Lung (tissue), 12 donors: Measurements from ENCODE around the gene DDX18. TPM values are rescaled to one million over a fixed set of nuclear protein-coding genes. Genes with fewer than 3 reads are reported as not detected.
"Not testable (repeated sequence)": the region's sequence is repeated elsewhere in the genome, so short reads cannot be mapped to it uniquely, and the experiment has no call there.

Experiments used
- ATAC-seq: fragments of 200-7000 bp; cut with Tn5 transposase; one replicate; pipeline ENCODE4 v1.9.1; 2020; ENCODE audit warnings: moderate number of reproducible peaks; ENCODE audit not compliant: insufficient read depth, low FRiP score
- DNase-seq, 3 donors: peaks; one replicate each; pipeline ENCODE4 v3.0.0-alpha.2; 2013 to 2017
- H3K27ac ChIP-seq, 2 donors: one replicate each; pipeline ENCODE4 v1.5.1; 2013; ENCODE audit warnings: mild to moderate bottlenecking in 2 of 2, moderate library complexity in 2 of 2, control low read depth in 1 of 2, inconsistent platforms in 1 of 2, low read depth in 1 of 2, low read length in 1 of 2
- H3K27me3 ChIP-seq, 3 donors: one replicate each; pipeline ENCODE4 v1.5.1; 2013; ENCODE audit warnings: low read length in 2 of 3; ENCODE audit not compliant: control insufficient read depth in 3 of 3, insufficient read depth in 3 of 3
- H3K36me3 ChIP-seq, 4 donors: one replicate each; pipeline ENCODE4 v1.5.1; 2013; ENCODE audit warnings: low read length in 4 of 4, mild to moderate bottlenecking in 1 of 4, moderate library complexity in 1 of 4; ENCODE audit not compliant: control insufficient read depth in 4 of 4, insufficient read depth in 4 of 4
- H3K4me1 ChIP-seq, 5 donors: one replicate each; pipeline ENCODE4 v1.5.1; 2013; ENCODE audit warnings: low read length in 5 of 5, mild to moderate bottlenecking in 2 of 5, moderate library complexity in 1 of 5; ENCODE audit not compliant: control insufficient read depth in 5 of 5, insufficient read depth in 5 of 5
- H3K4me3 ChIP-seq: one replicate; pipeline ENCODE4 v1.5.1; 2013; ENCODE audit warnings: mild to moderate bottlenecking, control low read depth, moderate library complexity
- H3K9ac ChIP-seq, 2 donors: one replicate each; pipeline ENCODE4 v1.5.1; 2013; ENCODE audit warnings: low read length in 2 of 2, control low read depth in 1 of 2; ENCODE audit not compliant: insufficient read depth in 1 of 2
- H3K9me3 ChIP-seq, 4 donors: one replicate each; pipeline ENCODE4 v1.5.1; 2013; ENCODE audit warnings: low read length in 3 of 4, mild to moderate bottlenecking in 1 of 4, moderate library complexity in 1 of 4; ENCODE audit not compliant: control insufficient read depth in 4 of 4, insufficient read depth in 3 of 4
- CTCF ChIP-seq: IDR thresholded peaks from 2 replicates; pipeline ENCODE4 v1.5.1; 2012; ENCODE audit warnings: mild to moderate bottlenecking; ENCODE audit errors: control extremely low read depth, extremely low read depth
- WGBS, 2 donors: extraction: QIAGEN DNeasy Blood & Tissue Kit; methylation state at CpG; one replicate each; pipeline ENCODE4 v1.1.7; 2013; 5-methylcytosine and 5-hydroxymethylcytosine counted together
- polyA plus RNA-seq, 2 donors: library from polyadenylated mRNA; stranded (reverse); fragments of 200-250 nt; gene quantifications; one replicate each; pipeline ENCODE4 v1.2.1, GENCODE V29; 2013
- total RNA-seq, 2 donors: library from RNA; depleted of rRNA in 1 of 2; stranded (reverse); fragments of >200 nt in 1 of 2; gene quantifications; one replicate each; pipeline ENCODE4 v1.2.1, GENCODE V29; 2014 to 2021
- donor health status: control.
- donor health status: control.
- donor health status: Bipolar disorder and iron deficiency.
- donor health status: healthy.
- donor health status: DM: yes; HTN: yes; CAD: no.

Gene DDX18
- total and polyA plus RNA-seq, 4 donors: 26.9 to 60.0 (median 39.7) TPM

- WGBS, 2 donors: 89 to 94% methylated on average over 8 of the region's 8 CpGs
- Histone ChIP-seq H3K4me3 (no peak overlapping the region), H3K9ac (no peak overlapping the region), H3K4me1 (no peaks in the 10 kb centered on the region), H3K27me3 (no peaks in the 10 kb centered on the region), H3K36me3 (peaks cover 38 to 71% (median 65%) of the 10 kb centered on the region in 4 donors), H3K9me3 (no peaks in the 10 kb centered on the region), H3K27ac (no peak overlapping the region)
- no peak for ATAC-seq
- no peak for DNase-seq
- no peak for TF ChIP-seq CTCF
Measured at GRCh38 chr2:117825437-117825836, 10.9 kb downstream of the DDX18 start.

- DNase-seq, ATAC-seq, H3K9ac ChIP-seq, H3K4me3 ChIP-seq, H3K9me3 ChIP-seq, H3K27ac ChIP-seq, H3K27me3 ChIP-seq, H3K4me1 ChIP-seq: not testable (repeated sequence)
- WGBS, 2 donors: 97 to 98% methylated on average over 5 of the region's 5 CpGs
- peaks cover 33 to 62% (median 50%) of the 10 kb centered on the region in 4 donors for H3K36me3 ChIP-seq
Measured at GRCh38 chr2:117827464-117827863, 13.0 kb downstream of the DDX18 start.

GRCh38 chr2:117828870-117829269 is 14.4 kb downstream of the DDX18 start:
- Histone ChIP-seq H3K27me3 (no peaks in the 10 kb centered on the region), H3K4me3 (no peak overlapping the region), H3K9me3 (no peaks in the 10 kb centered on the region), H3K9ac (no peak overlapping the region), H3K27ac (no peak overlapping the region), H3K36me3 (peaks cover 42 to 50% (median 45%) of the 10 kb centered on the region in 4 donors), H3K4me1 (no peaks in the 10 kb centered on the region)
- ATAC-seq: no peak
- no peak for TF ChIP-seq CTCF
- no peak for DNase-seq
- WGBS, 2 donors: 80 to 83% methylated on average over 2 of the region's 2 CpGs

- H3K36me3 ChIP-seq: peaks cover 12 to 22% (median 19%) of the 10 kb centered on the region in 4 donors
- peaks cover 0 to 4% (median 0%) of the 10 kb centered on the region in 4 donors for H3K9me3 ChIP-seq
- no peak overlapping the region for H3K9ac ChIP-seq
- H3K27ac ChIP-seq: no peak overlapping the region
- H3K27me3 ChIP-seq: no peaks in the 10 kb centered on the region
- ATAC-seq (no peak), DNase-seq (no peak)
- no peak overlapping the region for H3K4me3 ChIP-seq
- WGBS, 2 donors: 89 to 98% methylated on average over 1 of the region's 1 CpG
- peaks cover 0 to 5% (median 0%) of the 10 kb centered on the region in 5 donors for H3K4me1 ChIP-seq
- no peak for TF ChIP-seq CTCF
Measured at GRCh38 chr2:117832332-117832731, 17.8 kb downstream of the DDX18 start.
